ENCODE results near the gene HIC1.
A peak's percentile ranks its signal among the peaks of the same experiment; 100 is the strongest.

The HIC1 gene

DNA sequence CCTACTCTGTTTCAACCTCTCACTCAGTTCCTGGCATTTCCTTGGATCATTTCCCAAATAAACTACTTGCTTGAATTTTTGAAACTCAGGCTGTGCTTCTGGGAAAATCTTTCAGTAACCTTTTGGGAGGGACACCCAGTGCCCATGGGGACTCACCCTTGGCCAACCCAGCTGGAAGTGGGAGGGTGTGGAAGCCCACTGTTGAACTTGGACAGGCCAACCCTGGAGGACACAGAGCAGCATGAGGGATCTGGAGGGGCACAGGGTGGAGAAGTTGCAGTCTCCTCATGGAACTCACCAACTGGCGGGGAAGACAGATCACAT, 40.9 kb upstream of the HIC1 start:
- no peak for DNase-seq
- TF ChIP-seq, protein P1, sequence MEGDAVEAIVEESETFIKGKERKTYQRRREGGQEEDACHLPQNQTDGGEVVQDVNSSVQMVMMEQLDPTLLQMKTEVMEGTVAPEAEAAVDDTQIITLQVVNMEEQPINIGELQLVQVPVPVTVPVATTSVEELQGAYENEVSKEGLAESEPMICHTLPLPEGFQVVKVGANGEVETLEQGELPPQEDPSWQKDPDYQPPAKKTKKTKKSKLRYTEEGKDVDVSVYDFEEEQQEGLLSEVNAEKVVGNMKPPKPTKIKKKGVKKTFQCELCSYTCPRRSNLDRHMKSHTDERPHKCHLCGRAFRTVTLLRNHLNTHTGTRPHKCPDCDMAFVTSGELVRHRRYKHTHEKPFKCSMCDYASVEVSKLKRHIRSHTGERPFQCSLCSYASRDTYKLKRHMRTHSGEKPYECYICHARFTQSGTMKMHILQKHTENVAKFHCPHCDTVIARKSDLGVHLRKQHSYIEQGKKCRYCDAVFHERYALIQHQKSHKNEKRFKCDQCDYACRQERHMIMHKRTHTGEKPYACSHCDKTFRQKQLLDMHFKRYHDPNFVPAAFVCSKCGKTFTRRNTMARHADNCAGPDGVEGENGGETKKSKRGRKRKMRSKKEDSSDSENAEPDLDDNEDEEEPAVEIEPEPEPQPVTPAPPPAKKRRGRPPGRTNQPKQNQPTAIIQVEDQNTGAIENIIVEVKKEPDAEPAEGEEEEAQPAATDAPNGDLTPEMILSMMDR (IDR thresholded peaks at IDR 0.05; ENCODE audit: low read depth, low read length), result no peak
- H3K27me3 ChIP-seq (ENCODE audit: insufficient read depth, low read depth, severe bottlenecking), result no peaks in the 10 kb centered on the region
- no peaks in the 10 kb centered on the region for H3K9me3 ChIP-seq (ENCODE audit: severe bottlenecking)
- H3K27ac ChIP-seq, result no peak overlapping the region
- H3K4me3 ChIP-seq (ENCODE audit: low read depth, low read length), result no peak overlapping the region
- H3K36me3 ChIP-seq, result peaks cover 27% of the 10 kb centered on the region

DNA sequence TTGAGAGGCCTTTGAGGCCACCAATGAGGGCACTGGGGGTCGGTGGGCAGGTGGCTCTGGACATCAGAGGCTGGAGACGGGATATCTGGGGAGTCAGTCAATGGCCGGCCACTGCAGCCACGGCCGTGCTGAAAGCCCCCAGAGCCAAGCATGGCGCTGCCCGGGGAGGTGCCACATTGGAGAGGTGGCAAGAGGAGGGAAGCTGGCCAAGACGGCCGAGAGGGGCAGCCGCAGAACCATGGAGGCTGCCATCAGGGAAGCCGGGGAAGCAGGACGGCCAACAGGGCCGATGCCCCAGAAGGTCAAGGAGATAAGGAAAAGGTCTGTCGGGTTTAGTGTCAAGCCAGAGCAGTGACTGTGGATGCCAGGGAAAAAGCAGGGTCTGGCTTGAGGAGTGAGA, 39.6 kb upstream of the HIC1 start:
- no peak overlapping the region for H3K4me3 ChIP-seq (ENCODE audit: low read depth, low read length)
- H3K9me3 ChIP-seq (ENCODE audit: severe bottlenecking), result no peaks in the 10 kb centered on the region
- TF ChIP-seq, protein P1 (IDR thresholded peaks at IDR 0.05; ENCODE audit: low read depth, low read length), result no peak
- no peak for DNase-seq
- no peak overlapping the region for H3K27ac ChIP-seq
- no peaks in the 10 kb centered on the region for H3K27me3 ChIP-seq (ENCODE audit: insufficient read depth, low read depth, severe bottlenecking)
- H3K36me3 ChIP-seq, result peaks cover 27% of the 10 kb centered on the region

DNA sequence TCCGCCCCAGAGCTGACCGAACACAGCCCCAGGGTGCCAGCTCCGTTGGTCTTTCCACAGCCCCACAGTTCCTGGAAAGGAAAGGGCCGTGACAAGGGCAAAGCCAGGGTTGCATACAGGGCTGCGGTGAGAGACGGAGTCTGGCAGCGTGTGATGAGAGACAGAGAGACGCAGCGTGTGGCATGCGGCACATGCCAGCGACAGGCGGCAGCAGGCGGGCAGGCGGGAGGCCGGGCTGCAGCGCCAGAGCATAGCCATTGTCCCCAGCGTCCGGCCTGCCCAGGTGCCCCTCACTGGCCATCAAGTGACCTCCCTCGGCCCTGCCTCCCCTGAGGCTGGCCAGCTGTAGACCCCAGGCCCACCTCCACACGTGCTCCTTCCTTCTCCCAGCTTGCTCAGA, 38.4 kb upstream of the HIC1 start:
- no peak overlapping the region for H3K27ac ChIP-seq
- no peaks in the 10 kb centered on the region for H3K9me3 ChIP-seq (ENCODE audit: severe bottlenecking)
- TF ChIP-seq, protein P1 (IDR thresholded peaks at IDR 0.05; ENCODE audit: low read depth, low read length), result no peak
- peaks cover 21% of the 10 kb centered on the region for H3K36me3 ChIP-seq
- no peaks in the 10 kb centered on the region for H3K27me3 ChIP-seq (ENCODE audit: insufficient read depth, low read depth, severe bottlenecking)
- DNase-seq, result no peak
- H3K4me3 ChIP-seq (ENCODE audit: low read depth, low read length), result no peak overlapping the region

DNA sequence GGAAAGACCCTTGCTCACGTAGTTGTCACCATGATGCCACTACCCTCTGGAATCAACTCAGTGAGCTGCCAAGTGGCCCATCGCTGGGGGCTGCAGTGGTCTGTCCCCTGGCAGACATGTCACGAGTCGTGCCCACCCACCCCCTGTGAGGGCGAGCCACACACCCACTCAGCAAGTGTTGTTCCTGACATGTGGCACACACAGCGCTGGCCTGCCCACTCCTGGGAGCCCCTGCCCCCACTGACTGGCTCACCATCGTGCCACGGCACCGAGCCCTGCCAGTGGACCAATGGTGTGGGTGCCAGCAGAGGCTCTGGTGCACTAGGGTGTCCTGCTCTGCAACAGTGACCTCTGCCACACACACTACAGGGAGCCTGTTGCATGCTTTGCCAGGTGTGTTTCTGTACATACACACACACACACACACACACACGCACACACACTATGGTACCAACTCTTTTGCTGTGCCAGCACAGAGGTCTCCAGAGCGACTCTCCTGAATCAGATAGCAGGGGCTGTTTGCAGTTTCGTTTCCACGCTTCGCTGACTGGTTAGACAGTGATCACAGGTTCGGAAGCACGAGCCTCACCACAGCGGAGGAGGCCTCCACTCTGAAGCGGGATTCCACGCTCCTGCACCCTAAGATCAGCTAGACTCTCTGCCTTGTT, 37.5 kb upstream of the HIC1 start:
- TF ChIP-seq, protein P1 (IDR thresholded peaks at IDR 0.05; ENCODE audit: low read depth, low read length), result no peak
- Histone ChIP-seq H3K9me3 (ENCODE audit: severe bottlenecking) (no peaks in the 10 kb centered on the region), H3K4me3 (ENCODE audit: low read depth, low read length) (no peak overlapping the region), H3K36me3 (peaks cover 15% of the 10 kb centered on the region), H3K27ac (no peak overlapping the region), H3K27me3 (ENCODE audit: insufficient read depth, low read depth, severe bottlenecking) (no peaks in the 10 kb centered on the region)
- DNase-seq, result no peak

DNA sequence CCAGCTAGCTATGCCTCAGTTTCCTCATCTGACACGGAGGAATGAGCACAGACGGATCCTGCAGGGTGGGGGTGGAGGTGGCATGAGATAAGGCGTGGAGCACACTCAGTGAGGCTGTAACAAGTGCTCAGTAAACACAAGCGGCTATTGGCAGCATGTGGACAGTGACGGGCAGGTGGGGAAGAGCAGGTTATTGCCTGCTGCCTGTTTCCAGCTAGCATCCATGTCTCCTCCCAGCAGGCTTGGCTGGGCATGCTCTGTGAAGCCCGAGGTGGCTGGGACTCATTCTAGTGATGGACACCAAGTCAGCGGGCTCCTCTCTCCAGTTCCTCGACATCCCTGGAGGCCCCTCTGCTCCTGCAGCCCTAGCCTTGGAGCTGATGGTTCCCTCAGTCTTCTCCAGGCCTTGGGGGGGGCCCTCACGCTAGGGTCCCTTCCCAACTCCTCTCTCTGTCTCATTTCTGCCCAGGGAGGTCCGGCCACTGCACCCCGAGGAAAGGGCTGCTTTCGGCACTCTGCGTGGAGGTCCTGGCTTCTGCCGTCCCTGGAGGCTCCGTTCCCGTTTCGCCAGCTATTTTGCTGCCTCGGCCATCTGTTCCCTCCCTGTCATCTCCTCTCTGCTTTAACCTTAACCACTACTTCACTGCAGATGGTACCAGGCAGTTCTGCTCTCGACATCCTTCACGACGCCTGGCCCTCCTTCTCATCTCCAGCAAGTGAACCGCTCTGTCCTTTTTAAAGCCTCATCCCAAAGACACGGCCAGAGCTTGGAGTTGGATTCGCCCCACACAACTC, 36.0 kb upstream of the HIC1 start:
- H3K36me3 ChIP-seq, result peaks cover 6% of the 10 kb centered on the region
- H3K27me3 ChIP-seq (ENCODE audit: insufficient read depth, low read depth, severe bottlenecking), result no peaks in the 10 kb centered on the region
- TF ChIP-seq, protein P1 (IDR thresholded peaks at IDR 0.05; ENCODE audit: low read depth, low read length), result no peak
- H3K9me3 ChIP-seq (ENCODE audit: severe bottlenecking), result no peaks in the 10 kb centered on the region
- peak overlapping the region; percentile 12 for H3K27ac ChIP-seq
- no peak overlapping the region for H3K4me3 ChIP-seq (ENCODE audit: low read depth, low read length)
- DNase-seq, result no peak

Data from WERI-Rb-1 (cell line).